GM13976 (cell line): ENCODE data around the gene CCNI2.

Source experiments
- DNase-seq: peaks from one replicate; pipeline ENCODE4 v3.0.0; 2012; ENCODE audit warnings: low spot score
- CTCF ChIP-seq: IDR thresholded peaks from 2 replicates; pipeline ENCODE4 v1.5.1; 2012; ENCODE audit warnings: borderline replicate concordance, mild to moderate bottlenecking; ENCODE audit not compliant: insufficient read depth; ENCODE audit errors: extremely low read depth, missing control alignments, control extremely low read depth
- in situ Hi-C: fragments of 300-500 bp; cut with MboI; formaldehyde crosslinking; loops from one replicate; pipeline ENCODE4 v1.12.0; 2022; ENCODE audit warnings: low sequenced_read_pairs, mixed read lengths, inconsistent platforms; ENCODE audit not compliant: unreplicated experiment

Gene CCNI2

GRCh38 chr5:132729896-132730295 is 17.3 kb upstream of the CCNI2 start:
- DNase-seq, result no peak
- no peak for TF ChIP-seq CTCF
- in situ Hi-C loops, result no loop called here

- DNase-seq, result no peak
- no peak for TF ChIP-seq CTCF
- in situ Hi-C loops, result no loop called here
Measured at GRCh38 chr5:132733499-132734148, 13.6 kb upstream of the CCNI2 start.

- in situ Hi-C loops, result no loop called here
- TF ChIP-seq CTCF, result no peak
- DNase-seq, result no peak
Measured at GRCh38 chr5:132734687-132735086, 12.5 kb upstream of the CCNI2 start.

- peak; percentile 100 for DNase-seq
- no peak for TF ChIP-seq CTCF
- in situ Hi-C loops, result no loop called here
Measured at GRCh38 chr5:132736853-132737833, 10.1 kb upstream of the CCNI2 start, which contains the start of gene KIF3A. TSS of gene KIF3A (minus strand) at chr5:132737546. CDS start at chr5:132737419, 127 bp downstream.

GRCh38 chr5:132737982-132738681 is 9.1 kb upstream of the CCNI2 start:
- in situ Hi-C loops, result no loop called here
- DNase-seq, result no peak

GRCh38 chr5:132739232-132739631 is 8.0 kb upstream of the CCNI2 start:
- DNase-seq, result no peak
- no peak for TF ChIP-seq CTCF
- in situ Hi-C loops, result no loop called here

More at GRCh38 chr5:132737982-132738681, 9.1 kb upstream of the CCNI2 start:
- TF ChIP-seq CTCF, result no peak
